ENCODE measurements around the gene LIMS4.
"Not testable (repeated sequence)": the region's sequence is repeated elsewhere in the genome, so short reads cannot be mapped to it uniquely, and the experiment has no call there.

DNA sequence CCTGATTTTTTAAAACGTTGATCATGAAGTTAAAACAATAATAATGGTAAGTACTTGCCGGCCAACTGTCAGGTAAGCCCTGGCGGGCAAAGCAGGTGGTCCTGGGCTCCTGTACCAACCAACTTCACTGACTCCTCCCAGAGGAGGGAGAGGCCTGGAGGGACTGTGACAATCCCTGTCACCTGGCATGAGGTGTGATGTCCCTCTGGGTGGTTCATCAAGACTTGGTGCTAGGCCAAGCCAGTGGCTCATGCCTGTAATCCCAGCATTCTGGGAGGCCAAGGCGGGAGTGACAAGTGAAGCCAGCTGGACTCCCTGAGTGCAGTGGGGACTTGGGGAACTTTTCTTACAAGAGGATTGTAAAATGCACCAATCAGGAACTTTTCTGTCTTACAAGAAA, 48.2 kb downstream of the LIMS4 start:
- TF ChIP-seq, protein P1, sequence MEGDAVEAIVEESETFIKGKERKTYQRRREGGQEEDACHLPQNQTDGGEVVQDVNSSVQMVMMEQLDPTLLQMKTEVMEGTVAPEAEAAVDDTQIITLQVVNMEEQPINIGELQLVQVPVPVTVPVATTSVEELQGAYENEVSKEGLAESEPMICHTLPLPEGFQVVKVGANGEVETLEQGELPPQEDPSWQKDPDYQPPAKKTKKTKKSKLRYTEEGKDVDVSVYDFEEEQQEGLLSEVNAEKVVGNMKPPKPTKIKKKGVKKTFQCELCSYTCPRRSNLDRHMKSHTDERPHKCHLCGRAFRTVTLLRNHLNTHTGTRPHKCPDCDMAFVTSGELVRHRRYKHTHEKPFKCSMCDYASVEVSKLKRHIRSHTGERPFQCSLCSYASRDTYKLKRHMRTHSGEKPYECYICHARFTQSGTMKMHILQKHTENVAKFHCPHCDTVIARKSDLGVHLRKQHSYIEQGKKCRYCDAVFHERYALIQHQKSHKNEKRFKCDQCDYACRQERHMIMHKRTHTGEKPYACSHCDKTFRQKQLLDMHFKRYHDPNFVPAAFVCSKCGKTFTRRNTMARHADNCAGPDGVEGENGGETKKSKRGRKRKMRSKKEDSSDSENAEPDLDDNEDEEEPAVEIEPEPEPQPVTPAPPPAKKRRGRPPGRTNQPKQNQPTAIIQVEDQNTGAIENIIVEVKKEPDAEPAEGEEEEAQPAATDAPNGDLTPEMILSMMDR (IDR thresholded peaks at IDR 0.05; ENCODE audit: low read depth, low read length), result not testable (repeated sequence)
- not testable (repeated sequence) for TF ChIP-seq POLR2A (IDR thresholded peaks at IDR 0.05; ENCODE audit: extremely low read depth, insufficient read length)

Data from NB4 (cell line).